Measurements from ENCODE around the gene CCDC110.

Gene CCDC110

DNA sequence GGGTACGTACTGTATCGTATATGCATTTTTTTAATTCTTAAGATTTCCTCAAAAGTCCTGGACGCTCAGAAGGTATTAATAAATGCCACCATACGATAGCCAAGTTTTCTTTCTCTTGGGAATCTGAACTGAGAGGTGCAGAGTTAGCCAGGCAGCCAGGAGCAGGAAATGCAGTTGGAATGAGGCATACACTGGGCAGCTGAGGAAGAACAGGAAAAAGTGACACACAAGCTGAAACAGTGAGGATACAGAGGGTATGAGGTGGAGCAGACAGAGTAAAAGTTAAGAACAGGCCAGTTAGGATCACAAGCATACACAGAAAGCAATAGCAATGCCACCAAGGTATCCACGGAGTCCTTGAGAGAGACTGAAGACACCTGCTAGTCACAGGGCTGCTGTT is 59.1 kb downstream of the CCDC110 start:
- no peak for DNase-seq

DNA sequence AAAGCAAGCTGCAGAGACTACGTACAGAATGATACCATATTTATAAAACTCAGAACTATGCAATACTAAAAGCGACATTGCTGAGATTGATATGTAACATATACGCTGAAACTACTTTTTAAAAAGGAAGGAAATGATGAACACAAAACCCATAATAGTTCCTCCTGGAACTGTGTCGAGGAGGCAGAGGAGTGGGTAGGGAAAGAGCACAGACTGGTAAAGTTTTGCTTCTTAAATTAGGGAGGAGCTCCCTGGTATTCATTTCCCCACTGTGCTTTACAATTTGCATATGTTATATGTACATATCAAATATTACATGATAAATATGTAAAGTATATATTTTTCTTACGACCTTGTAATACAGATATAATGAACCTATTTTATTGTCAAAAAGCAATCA is 59.7 kb downstream of the CCDC110 start:
- no peak for DNase-seq

DNA sequence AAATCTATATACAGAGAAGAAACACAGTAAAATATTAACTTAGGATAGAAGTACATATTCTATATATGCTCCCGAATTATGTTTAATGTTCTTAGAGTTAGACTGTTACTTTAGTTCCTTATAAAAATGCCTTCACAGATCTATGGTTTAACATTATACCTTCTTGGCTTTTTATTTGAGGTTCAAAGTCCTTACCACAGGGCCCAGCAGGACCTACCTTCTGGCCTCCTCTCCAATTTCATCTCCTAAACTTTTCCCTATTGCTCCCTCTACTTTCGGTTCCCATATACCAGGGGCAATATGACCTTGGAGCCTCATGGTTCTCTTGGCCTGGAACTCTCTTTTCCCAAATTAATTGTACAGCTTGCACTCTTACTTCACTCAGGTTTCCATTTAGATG is 63.1 kb downstream of the CCDC110 start:
- DNase-seq: no peak

DNA sequence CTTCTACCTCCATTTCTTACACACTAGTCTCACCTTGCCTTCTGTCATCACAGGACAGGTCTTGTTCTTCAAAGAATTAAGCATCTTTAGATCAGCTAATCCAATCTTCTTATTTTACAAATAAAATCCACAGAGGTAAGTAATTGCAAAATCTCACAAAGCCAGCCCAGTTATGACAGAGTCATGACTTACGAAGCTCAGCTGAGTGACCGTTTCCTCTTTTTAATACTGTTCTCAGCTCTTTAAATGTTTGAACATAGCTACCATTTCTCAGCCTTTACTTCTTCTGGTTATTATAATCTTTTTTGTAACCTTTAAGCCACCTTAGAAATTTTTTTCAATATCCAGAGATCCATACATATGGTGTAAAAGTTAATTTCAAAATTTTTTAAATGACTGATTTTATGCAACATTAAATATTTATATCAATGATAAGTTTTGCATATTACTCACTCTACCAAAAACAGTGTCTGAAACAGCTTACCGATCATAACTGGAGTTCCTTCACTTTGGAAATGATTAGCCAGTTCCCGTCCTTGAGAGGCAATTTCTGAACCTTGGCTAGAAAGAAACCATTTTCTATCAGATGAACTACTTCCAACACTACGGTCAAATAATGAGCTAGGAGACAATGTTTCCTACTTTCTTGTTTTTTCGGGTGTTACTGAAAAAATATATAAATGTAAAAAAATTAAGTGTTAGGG is 66.1 kb downstream of the CCDC110 start:
- no peak for DNase-seq

DNA sequence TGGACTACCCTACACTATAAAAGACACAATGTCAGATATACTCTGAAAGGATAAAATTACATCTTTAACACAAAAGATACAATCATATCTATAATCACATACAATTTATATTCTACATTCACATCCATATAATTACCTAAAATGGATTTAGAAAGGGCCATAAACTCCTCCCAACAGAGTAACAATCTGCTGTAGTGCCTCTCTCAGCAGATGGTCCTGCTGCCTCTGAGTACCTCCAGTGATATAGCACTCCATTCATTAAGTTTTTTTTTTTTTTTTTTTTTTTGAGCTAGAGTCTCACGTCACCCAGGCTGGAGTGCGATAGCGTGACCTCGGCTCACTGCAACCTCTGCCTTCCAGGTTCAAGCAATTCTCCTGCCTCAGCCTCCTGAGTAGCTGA is 67.5 kb downstream of the CCDC110 start:
- no peak for DNase-seq

DNA sequence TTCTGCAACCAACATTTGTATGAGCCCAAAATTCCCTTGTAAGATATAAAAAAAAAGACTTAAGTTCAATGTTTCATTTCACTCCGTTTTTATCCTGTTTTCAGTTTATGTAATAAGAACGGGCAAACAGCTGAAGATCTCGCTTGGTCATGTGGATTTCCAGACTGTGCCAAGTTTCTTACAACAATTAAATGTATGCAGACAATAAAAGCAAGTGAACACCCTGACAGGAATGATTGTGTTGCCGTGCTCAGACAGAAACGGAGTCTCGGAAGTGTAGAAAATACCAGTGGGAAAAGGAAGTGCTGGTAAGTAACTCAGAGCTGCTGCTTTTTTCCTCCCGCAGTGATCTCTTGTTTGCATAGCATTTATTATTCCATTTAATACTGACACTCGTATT is 72.1 kb downstream of the CCDC110 start:
- DNase-seq: no peak

DNA sequence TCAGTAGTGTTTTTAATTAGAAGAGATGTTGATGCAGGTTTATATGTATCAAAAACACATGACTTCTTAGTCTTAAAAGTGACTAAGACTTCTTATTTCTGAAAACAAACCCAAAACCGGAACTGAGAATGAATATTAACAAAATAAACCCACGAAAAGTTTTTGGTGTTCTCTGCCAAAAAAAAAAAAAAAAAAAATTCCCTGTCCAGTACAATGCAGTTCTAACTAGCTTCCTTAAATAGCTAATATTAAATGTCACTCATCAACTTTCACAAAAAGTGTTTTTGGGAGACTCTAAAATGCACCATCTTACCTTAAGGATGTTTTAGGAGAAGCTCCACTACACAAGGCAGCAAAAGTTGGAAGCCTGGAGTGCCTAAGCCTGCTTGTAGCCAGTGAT is 72.9 kb downstream of the CCDC110 start:
- DNase-seq: no peak

DNA sequence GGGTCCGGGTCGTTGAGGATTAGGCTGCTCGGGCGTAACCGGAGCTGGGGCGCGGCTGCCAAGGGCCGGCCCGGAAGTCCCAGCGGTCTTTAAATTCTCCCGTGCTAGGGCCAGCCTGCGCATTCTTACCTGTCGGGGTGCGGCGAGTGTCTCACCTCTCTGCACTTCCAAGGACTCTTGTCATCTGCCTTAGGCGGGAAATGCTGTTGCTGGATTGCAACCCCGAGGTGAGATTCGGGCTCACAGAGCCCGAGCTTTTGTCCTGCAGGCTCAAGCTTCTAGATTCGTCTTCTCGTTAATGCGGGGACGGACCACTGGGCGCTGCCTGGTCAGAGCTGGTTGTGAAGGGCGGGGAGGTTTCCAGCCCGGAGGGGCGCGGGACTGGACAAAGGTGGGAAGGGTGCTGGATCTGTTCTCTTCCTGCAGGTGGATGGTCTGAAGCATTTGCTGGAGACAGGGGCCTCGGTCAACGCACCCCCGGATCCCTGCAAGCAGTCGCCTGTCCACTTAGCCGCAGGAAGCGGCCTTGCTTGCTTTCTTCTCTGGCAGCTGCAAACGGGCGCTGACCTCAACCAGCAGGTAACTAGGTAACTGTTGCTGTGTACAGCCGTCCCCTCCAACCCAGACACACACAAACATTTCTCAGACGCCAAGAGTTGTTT is 74.7 kb downstream of the CCDC110 start, which contains the start of gene ANKRD37:
Gene ANKRD37 (plus strand): TSS at position 118 of the 662 bp plus-strand sequence. CDS start 83 bp downstream, at position 201.
- DNase-seq: no peak

DNA sequence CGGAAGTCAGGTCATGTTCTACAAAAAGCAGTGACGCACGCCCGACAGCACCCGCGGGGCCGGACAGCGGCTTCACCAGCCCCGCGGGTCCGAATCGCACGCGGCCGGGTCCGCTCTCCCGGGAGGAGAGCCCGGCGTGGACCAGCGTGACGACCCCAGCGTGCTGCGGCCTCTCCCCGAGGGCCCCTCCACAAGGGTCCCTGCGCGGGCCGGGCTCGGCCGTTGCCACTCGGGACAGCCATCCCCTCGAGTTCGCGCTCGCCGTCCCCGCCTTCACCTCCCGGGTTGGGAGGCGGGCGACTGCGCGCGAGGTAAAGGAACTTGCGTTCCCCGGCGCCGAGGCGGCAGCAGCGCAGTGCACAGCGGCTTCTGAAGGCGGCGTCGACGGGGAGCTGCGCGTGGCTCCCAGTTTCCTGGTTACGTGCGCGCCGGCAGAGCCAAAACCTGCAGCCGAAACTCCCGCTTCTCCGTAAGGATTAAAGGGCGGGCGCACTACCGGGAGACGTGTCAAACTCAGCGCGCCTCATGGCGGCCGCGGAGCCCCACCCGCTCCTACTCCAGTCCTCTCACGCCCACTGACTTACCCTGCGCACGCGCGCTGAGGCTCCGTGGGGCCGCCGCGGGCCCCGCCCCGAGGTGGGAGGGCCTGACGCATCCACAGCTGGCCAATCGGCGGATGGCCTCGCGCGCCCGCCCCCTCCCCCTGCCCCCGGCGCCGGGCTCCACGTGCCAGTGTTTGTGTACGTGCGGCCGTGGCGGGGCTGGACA is 75.4 kb downstream of the CCDC110 start:
- DNase-seq: peak; percentile 89

DNA sequence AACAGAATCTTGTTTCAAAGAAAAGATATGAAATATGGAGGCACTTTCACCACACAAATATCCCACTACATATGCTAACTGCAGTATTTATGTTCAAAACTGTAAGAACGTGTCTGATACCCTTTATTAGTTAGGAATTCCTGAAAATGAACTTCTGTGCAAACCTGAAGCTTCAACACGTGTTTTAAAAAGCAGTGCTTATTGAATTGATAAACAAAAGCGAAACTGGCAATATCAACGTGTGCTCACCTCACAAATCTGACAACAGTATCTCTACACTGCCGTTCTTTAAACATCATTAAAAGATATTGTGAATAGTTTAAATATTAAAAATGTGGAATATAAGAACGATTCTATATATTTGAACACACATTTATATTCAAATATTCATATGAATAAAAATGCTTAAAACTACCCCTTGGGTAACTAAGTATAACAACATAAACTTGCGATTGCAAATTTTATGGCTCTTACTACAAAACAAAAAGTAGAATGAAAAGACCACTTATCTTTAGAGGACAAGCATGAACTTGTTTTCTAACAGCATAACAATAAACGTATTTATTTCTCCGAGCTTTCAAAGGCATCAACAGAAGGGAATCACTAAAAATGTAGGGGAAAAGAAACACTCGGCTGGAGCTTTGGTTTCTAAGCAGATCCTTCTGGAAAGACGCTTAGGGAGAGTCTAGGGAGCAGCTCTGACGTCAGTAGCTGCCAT is 76.1 kb downstream of the CCDC110 start, which contains the start of gene LRP2BP:
Gene LRP2BP (minus strand): TSS at position 687 of the 718 bp plus-strand sequence. CDS start 17,738 bp downstream, outside the sequence.
- DNase-seq: no peak
